ENCODE data around the gene HIGD1C.
"Not testable (repeated sequence)": the region's sequence is repeated elsewhere in the genome, so short reads cannot be mapped to it uniquely, and the experiment has no call there.

HIGD1C gene

DNA sequence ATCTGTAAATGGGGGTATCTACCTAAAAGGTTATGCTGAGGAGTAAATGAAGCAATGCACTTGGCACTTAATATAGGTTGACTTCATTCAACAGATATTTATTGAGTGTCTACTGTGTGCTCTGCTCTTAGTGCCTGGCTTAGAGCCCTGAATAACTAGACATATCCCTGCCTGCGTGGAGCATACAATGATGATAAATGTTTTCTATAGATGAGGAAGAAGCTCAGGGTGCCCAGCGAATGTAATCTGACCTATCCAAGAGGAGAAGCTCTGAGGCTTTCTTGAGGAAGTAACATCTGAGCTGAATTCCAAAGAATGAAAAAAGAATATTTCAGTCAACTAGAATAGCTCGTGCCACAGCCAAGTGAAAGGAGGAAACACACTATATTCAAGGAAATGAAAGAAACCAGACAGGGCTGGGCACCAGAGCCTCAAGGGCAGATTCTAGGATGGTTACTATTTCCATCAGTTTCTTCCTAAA lies 17.9 kb upstream of the HIGD1C start:
- no peak for DNase-seq

DNA sequence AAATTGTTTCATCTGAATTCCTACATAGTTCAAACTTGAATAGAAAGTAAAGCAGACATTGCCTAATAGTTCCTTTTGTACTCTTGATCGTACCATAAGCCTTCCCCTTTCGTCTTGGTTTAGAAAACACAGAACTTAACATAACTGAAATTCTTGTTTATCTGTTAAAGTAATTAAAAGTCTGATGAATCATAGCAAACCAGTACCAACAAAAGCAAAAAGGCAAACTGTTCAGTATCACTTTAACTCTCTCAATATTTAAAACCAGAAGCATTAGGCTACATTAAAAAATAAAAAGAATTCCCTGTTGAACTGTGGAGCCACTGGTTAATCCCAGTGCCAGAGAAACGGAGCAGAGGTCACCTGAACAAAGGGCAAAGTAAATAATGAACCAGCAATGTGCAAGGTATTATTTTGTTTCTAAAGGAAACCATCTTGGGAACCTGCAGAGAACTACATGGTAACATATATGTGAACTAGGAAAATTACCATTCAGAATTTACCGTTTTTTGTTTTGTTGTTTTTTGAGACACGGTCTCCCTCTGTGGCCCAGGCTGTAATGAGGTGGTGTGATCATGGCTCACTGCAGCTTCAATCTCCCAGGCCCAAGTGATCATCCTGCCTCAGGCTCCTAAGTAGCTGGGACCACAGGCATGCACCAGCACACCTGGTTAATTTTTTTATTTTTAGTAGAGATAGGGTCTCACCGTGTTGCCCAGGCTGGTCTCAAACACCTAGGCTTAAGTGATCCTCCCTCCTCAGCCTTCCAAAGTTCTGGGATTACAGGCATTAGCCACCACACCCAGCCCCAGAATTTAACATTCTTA lies 17.1 kb upstream of the HIGD1C start:
- no peak for DNase-seq

DNA sequence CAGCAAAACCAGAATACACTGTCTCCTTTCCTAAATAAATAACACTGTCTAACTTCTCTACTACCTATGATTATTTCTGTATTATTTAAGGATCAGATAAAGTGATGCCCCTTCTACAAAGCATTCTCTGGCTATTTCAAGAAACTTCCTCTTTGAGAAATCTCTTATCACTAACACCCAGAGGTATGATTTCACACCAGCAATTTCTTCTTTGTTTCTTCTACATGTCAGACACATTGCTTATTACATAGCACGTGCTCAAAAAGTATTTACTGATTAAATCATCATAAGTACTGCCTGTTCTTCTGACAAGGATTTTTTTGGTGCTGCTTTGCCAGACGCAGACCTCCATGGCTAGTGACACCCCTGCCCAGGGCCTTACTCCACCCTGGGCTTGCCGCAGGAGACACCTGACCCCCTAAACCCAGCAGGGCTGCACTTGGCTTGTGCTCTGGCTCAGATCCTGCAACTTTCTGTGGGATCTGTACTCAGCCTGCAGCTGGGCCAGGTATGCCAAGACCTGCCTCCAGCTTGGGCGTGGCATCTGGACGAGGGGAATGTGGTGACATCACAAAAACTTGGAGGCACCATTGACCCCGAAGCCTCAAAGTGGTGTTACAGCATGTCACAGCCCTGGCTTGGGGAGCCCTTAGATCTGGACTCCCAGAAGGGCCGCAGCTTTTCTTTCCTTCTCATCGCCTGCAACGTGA lies 15.4 kb upstream of the HIGD1C start:
- no peak for DNase-seq

GRCh38 chr12:50937653-50938052 lies 14.7 kb upstream of the HIGD1C start:
- no peak for DNase-seq

DNA sequence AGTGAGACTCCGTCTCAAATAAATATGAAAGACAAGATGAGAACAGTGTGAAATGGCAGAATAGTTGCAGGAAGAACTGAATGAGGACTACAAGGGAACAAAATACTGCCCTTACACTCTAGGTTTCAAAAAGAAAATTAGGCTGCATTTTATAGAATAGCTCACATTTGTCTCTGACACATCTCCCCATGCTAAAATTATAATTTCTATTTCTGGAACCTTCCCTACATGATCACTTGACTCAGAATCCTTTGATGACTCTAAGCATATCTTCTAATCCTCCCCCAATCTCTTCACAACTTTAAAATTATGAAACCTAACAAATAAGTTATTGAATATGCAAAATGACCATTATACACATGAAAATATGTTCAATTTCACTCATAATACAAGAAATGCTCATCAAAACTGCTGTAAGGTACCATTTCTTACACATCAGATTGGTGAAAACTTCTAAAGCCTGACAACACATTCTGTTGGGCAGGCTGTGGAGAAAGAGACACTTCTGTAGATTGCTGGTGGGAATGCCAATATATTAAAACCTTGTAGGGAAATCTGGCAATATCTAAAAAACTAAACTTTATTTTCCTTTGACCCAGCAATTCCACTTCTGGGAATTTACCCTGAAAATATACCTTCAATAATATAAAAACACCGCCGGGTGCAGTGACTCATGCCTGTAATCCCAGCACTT lies 4.3 kb upstream of the HIGD1C start:
- no peak for DNase-seq

DNA sequence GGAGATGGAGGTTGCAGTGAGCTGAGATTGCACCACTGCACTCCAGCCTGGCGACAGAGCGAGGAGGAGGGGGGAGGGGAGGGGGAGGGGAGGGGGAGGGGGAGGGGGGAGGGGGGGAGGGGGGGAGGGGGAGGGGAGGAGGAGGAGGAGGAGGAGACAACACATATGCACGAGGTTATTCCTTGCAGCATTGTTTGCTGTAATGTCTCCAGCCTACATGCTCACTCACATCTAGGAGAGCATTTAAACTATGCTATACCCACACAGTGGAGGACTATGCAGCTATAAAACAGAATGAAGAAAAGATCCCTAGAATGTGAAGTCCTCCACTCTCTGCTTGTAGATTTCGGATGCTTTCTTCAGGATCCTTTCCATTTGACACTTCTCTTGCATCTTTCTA lies 3.5 kb upstream of the HIGD1C start:
- no peak for DNase-seq

DNA sequence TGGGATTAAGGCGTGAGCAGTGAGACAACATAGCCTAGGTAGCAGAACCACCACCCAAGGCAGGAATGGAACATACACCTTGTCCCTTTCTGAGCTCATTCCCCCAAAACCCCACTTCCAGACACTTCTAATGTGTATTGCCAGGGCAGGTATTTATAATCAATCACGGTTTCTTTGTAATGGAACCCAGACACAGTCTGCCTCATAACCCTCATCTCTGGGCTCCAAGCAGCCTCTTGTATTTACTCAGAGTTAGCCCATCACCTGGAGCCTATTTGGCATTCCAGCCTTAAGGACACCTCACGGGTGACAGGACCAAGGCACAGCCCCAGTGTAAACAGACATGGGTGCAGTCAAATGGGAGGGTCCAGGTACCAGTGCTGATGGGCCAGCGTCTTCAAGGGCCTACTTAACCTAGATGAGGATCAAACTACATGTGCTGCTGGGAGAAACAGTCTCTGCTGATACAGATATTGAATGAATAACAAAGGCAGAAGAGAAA lies 2.5 kb upstream of the HIGD1C start:
- DNase-seq, result no peak

- DNase-seq, result no peak
Observed at GRCh38 chr12:50951112-50951511, 1.2 kb upstream of the HIGD1C start.

DNA sequence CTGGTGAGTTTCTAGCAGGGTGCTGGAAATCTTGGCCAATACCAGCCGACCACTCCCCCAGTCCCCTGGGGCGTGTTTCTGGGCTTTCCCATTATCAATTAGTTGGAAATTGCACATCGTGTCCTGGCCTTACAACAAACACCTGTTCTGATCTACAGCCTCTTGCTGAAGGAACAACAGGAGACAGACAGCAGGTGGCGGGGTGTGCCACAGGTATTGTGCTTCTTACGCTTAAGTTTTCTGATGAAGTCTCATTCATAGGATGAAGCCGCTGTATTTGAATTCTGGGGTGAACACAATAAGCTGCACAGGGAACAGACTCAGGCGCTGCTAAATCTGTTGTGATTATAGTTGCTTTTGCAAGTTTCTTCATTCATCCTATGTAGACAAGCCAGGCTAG lies 703 bp downstream of the HIGD1C start:
- DNase-seq, result no peak

DNA sequence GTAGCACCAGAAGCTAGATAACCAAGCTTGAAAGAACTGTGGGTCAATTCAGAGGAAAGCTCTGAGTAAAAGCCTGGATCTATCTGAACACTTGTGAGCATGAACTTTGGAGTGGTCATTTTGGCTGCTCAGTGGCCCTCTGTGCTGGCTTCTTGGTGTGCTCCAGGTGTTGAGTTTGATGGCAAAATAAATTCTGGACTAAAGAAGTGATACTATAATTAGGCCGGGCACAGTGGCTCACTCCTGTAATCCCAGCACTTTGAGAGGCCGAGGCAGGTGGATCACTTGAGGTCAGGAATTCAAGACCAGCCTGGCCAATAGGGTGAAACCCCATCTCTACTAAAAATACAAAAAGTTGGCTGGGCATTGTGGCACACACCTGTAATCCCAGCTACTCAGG lies 2.4 kb downstream of the HIGD1C start:
- not testable (repeated sequence) for DNase-seq

DNA sequence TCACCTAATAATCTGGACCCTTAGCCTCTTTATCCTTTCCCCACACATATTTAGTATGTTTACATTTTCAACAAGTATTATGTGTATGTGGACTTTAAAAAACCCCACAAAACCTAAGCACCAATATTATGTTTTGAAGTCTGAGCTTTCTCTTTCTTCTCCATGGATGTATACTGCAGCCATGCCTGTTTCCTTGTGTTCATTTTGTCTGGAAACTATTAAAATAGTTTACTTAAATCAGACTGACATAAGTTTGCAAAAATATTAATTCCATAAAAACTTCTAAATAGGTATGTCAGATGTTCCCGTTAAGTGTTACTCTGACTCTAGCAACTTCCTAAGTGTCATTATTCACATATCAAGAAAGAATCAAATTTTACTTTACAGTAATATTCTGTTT lies 2.9 kb downstream of the HIGD1C start:
- no peak for DNase-seq

DNA sequence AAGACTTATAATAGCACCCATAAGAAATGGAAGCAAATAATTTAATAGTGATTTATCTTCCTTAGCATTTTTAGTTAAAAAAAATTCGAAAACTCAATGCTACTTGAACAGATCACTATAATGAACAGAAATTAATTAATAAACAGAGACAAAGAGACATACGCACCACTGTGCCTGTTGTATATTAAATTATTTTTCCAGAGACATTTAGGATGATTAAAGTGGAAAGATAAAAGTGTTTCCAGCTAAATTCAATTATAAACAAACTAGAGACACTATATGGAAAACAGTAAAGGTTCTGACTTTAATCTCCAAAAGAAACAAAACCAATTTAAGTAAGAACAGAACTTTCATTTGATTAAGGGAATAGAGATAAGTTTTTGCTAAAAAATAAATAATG lies 3.4 kb downstream of the HIGD1C start:
- DNase-seq, result no peak

- no peak for DNase-seq
Observed at GRCh38 chr12:50960130-50960529, 7.8 kb downstream of the HIGD1C start.

- no peak for DNase-seq
Observed at GRCh38 chr12:50961708-50962107, 9.4 kb downstream of the HIGD1C start.

DNA sequence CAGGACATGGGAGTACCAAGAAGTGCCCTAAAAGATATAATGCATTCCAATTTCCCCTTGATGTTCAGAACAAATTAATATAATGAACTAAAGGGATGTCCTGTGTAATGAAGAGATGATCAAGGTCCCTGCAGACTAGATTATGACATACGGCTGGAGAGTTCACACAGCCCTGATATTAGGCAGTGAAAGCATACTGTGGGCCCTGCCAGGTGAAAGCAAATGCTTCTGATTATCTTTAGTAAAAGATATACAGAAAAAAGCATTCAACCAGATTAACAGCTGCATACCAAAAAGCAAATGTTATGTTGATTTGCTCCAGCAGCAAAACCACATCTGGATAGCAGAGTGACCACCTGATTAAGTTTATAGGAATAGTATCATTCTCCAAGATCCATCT lies 12.1 kb downstream of the HIGD1C start:
- no peak for DNase-seq

DNA sequence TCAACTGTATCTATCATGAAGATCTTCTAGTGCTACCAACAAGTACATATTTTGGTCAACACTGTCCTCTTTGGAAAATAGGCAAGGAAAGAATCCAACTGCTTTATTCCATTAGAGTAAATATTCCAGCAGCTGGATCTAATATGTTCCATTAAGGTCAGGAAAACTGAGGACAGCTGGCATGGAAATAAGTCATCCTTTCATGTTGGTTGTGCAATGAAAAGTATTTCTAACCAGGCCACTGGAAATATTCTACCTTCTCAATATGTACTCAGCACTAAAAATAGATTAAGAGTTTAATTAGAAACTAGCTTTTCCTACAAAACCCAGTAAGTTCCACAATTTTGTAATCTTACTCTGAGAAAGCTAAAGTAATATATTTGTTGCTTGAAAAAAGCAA lies 19.6 kb downstream of the HIGD1C start:
- no peak for DNase-seq

- DNase-seq, result no peak
Observed at GRCh38 chr12:50979369-50980052, 27.2 kb downstream of the HIGD1C start.

DNA sequence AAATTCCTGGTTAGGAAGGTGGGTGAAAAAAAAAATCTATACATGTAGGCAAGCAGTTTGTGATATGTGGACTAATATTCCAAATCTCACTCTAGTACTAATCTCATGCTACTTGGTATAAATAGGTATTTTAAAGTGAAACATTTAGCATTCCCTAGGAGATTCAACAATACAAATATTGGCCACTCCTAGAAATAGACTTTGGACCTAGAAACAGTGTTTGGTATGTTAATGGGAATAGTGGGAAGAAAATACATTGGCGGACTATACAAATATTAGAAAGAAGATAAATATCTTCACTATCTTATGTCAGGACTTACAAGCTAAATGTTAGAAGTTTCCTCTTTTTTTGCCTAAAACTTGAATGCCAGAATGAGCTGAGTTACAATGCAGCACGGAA lies 28.2 kb downstream of the HIGD1C start:
- DNase-seq, result no peak

DNA sequence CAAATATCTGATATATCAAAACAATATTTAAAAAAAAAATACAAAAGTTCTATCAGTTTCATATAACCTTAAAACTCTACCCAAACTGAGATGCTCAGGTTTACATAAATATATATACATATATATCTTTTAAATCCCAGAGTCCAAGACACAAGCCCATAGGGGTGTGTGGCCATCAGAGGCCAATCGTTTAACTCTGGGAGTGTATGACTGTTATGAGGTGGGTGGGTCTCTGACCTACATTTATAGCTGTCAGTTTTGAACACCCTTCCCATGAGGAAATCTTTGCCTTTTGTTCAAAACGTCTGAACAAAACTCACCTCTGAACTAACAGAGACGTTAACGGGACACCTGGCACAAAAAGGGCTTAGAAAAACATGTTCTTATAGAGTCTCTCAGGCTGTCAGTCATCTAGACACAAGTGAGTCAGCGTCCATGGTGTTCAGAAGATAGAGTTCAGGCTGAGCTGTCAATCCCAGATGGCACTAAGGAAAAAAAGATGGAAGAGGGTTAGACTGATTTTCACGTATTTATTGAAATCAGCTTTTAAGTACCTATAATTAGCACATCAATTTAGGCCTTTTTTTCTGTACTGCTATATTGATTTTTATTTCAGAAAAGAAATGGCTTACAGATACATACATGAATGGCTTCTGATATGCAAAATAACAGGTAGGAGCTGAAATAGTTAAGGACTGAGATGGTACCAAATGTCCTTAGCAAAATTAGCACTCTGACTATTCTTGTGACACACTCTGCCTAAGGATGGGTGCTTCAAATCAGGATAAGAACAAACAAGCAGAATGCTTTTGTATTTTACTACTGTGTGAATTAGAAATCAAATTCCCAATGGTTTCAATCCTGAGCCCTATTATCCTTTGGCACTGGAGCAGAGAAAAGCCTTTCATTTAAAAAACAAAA lies 29.2 kb downstream of the HIGD1C start:
- no peak for DNase-seq

DNA sequence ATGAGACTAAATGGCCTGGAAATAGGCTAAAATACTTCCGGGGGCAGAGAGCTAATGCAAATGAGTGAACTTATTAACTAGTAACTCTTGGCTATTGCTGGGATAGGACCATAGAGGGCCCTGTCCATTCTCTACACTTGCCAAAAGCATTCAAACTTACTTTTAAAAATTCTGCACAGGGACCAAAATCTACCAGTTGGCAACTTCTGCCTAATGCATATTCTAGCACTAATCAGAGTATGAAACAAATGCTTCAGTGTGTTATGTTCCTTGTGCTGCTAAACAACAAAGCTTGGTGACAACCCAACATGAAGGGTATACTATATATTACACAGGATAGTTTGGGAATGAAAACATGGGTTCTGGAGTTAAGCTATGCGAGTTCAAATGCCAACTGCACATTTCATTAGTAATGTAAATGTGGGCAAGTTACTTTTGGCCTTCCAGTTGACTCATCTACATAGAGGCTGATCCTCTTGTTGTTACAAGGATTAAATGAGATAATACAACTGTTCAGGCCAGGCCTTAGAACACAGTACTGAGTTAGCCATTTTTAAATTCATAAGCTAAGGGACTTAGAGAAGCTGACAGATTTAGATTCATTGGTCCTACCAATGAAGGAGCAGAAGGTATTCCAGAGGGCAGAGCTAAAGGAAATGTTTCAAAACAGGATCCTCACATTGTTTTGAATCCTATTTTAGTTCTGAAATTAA lies 32.4 kb downstream of the HIGD1C start:
- DNase-seq, result no peak

DNA sequence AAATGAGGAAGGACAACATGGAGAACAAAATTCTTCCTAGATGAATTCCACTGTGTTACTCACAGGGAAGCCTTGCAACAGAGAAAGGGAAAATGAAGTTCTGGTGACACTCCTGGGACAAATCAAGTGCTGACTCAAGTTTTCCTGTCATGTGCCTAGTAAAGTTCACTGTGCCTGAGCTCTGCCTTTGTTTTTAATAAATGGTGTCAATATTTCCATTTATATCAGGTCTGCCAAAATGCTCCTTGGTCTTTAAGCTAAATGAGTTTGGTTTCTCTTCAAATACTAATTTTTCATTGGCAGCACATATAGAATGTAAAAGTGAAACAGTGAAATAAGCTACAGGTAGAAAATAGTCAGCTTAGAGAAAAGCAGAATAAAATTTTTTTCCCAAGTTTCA lies 33.0 kb downstream of the HIGD1C start:
- no peak for DNase-seq

Measured in T1000 (cell line).